HG03159 (cell line): Measurements from ENCODE around the gene FDXR.

ENCODE experiments used
- ATAC-seq: cut with Tn5 transposase; IDR thresholded peaks from one replicate; pipeline ENCODE4 v1.9.1; 2021; ENCODE audit warnings: mild to moderate bottlenecking, moderate library complexity; ENCODE audit not compliant: unreplicated experiment

The FDXR gene

GRCh38 chr17:74859459-74860228 is 13.2 kb downstream of the FDXR start, which contains the start of gene GRIN2C:
Gene GRIN2C, minus strand, starts transcription at chr17:74859885. Its CDS starts 4,793 bp downstream, at chr17:74855092.
- no peak for ATAC-seq

GRCh38 chr17:74858672-74859458 is 13.9 kb downstream of the FDXR start:
- ATAC-seq, result no peak

GRCh38 chr17:74857191-74857590 is 15.6 kb downstream of the FDXR start:
- no peak for ATAC-seq

- ATAC-seq, result no peak
These were observed 16.7 kb downstream of the FDXR start for GRCh38 chr17:74856112-74856511.

GRCh38 chr17:74855323-74855722 is 17.5 kb downstream of the FDXR start:
- ATAC-seq, result no peak

- no peak for ATAC-seq
These were observed 18.0 kb downstream of the FDXR start for GRCh38 chr17:74854792-74855191.

- ATAC-seq, result no peak
These were observed 19.1 kb downstream of the FDXR start for GRCh38 chr17:74853669-74854068.

- ATAC-seq, result no peak
These were observed 19.8 kb downstream of the FDXR start for GRCh38 chr17:74853048-74853397.

GRCh38 chr17:74852237-74853047 is 20.4 kb downstream of the FDXR start:
- no peak for ATAC-seq

- ATAC-seq, result no peak
These were observed 21.1 kb downstream of the FDXR start for GRCh38 chr17:74851612-74852236.

- no peak for ATAC-seq
These were observed 21.9 kb downstream of the FDXR start for GRCh38 chr17:74850914-74851313.

- ATAC-seq, result no peak
These were observed 22.5 kb downstream of the FDXR start for GRCh38 chr17:74850310-74850709.

- no peak for ATAC-seq
These were observed 24.0 kb downstream of the FDXR start for GRCh38 chr17:74848656-74849399.

GRCh38 chr17:74846621-74847020 is 26.2 kb downstream of the FDXR start:
- ATAC-seq, result no peak

GRCh38 chr17:74843352-74843627 is 29.5 kb downstream of the FDXR start:
- ATAC-seq, result no peak

- ATAC-seq, result no peak
These were observed 30.0 kb downstream of the FDXR start for GRCh38 chr17:74842599-74843351.

GRCh38 chr17:74842146-74842598 is 30.6 kb downstream of the FDXR start:
- ATAC-seq, result no peak

GRCh38 chr17:74840989-74841666 is 31.7 kb downstream of the FDXR start:
- no peak for ATAC-seq
